ENCODE data around the gene TMEM52B.

DNA sequence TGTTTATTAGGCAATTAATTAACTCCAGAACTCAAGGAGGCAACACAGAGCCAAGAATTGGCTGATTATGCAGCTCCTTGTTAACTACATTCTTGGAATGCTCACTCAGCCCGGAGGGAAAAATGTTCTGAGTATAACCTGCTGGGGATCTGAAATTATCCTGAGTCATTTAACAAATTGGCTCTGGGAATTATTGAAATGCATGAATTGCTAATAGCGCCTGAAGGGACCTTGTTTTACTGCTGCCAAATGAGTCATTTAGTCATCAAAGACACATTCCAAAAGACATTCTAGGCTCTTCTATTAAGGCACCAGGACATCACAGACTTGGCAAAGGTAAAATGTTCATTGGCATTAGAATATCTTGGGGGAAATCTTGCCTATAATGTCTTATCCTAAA, 13.0 kb downstream of the TMEM52B start:
- no peak for TF ChIP-seq LEF1 (IDR thresholded peaks at IDR 0.05; ENCODE audit: borderline replicate concordance)
- no peak for TF ChIP-seq FOXA1 (IDR thresholded peaks at IDR 0.05)
- TF ChIP-seq ELF4 (IDR thresholded peaks at IDR 0.05), result no peak
- TF ChIP-seq BHLHE40 (IDR thresholded peaks at IDR 0.05; ENCODE audit: borderline replicate concordance), result no peak
- no peak for TF ChIP-seq SUZ12 (IDR thresholded peaks at IDR 0.05)
- TF ChIP-seq, protein P1, sequence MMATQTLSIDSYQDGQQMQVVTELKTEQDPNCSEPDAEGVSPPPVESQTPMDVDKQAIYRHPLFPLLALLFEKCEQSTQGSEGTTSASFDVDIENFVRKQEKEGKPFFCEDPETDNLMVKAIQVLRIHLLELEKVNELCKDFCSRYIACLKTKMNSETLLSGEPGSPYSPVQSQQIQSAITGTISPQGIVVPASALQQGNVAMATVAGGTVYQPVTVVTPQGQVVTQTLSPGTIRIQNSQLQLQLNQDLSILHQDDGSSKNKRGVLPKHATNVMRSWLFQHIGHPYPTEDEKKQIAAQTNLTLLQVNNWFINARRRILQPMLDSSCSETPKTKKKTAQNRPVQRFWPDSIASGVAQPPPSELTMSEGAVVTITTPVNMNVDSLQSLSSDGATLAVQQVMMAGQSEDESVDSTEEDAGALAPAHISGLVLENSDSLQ (IDR thresholded peaks at IDR 0.05), result no peak
- no peak for TF ChIP-seq ZNF384 (IDR thresholded peaks at IDR 0.05)
- TF ChIP-seq L3MBTL2 (conservative IDR thresholded peaks at IDR 0.05), result no peak
- no peak for TF ChIP-seq ARNT (IDR thresholded peaks at IDR 0.05)
- TF ChIP-seq TARDBP (IDR thresholded peaks at IDR 0.05), result no peak

Measured in HEK293T (cell line).